HEK293 (cell line): ENCODE data around the gene MVB12B.

Source experiments
- EGR2 ChIP-seq: fragments of 450-650 bp; formaldehyde crosslinking; IDR thresholded peaks from 2 replicates; pipeline ENCODE4 v1.5.1; 2016; ENCODE audit warnings: low read depth, missing biosample characterization, missing genetic modification characterization
- ZNF138 ChIP-seq: fragments of 450-650 bp; formaldehyde crosslinking; IDR thresholded peaks from 2 replicates; pipeline ENCODE4 v1.5.1; 2016; ENCODE audit warnings: missing biosample characterization, missing genetic modification characterization, borderline replicate concordance
- ZNF2 ChIP-seq: fragments of 450-650 bp; formaldehyde crosslinking; IDR thresholded peaks from 2 replicates; pipeline ENCODE4 v1.5.1; 2016; ENCODE audit warnings: missing biosample characterization, missing genetic modification characterization
- ZNF266 ChIP-seq: fragments of 450-650 bp; formaldehyde crosslinking; IDR thresholded peaks from 2 replicates; pipeline ENCODE4 v1.5.1; 2016; ENCODE audit warnings: missing biosample characterization, missing genetic modification characterization, low read depth
- ZNF274 ChIP-seq, 2 experiments: fragments of 200-500 bp in 1 of 2; fragments of 450-650 bp in 1 of 2; sonication (Bioruptor generic) in 1 of 2; formaldehyde crosslinking in 1 of 2; IDR thresholded peaks; 2 replicates each; pipeline versions ENCODE4 v1.5.1 to v1.6.1; 2014 to 2016; ENCODE audit warnings: borderline replicate concordance in 1 of 2, inconsistent platforms in 1 of 2, low read length in 1 of 2, missing biosample characterization in 1 of 2, missing genetic modification characterization in 1 of 2
- ZNF48 ChIP-seq: fragments of 450-650 bp; formaldehyde crosslinking; IDR thresholded peaks from 2 replicates; pipeline ENCODE4 v1.5.1; 2016; ENCODE audit warnings: missing biosample characterization, missing genetic modification characterization
- ZNF510 ChIP-seq: fragments of 450-650 bp; formaldehyde crosslinking; IDR thresholded peaks from 2 replicates; pipeline ENCODE4 v1.5.1; 2018; ENCODE audit warnings: mild to moderate bottlenecking, missing genetic modification characterization, missing biosample characterization; ENCODE audit not compliant: insufficient replicate concordance
- ZNF561 ChIP-seq: fragments of 450-650 bp; IDR thresholded peaks from 2 replicates; pipeline ENCODE4 v1.5.1; 2018; ENCODE audit warnings: missing biosample characterization, missing genetic modification characterization, borderline replicate concordance
- ZNF777 ChIP-seq: fragments of 450-650 bp; formaldehyde crosslinking; IDR thresholded peaks from 2 replicates; pipeline ENCODE4 v1.5.1; 2017; ENCODE audit warnings: missing biosample characterization, missing genetic modification characterization, borderline replicate concordance
- TF ChIP-seq, protein P1 (sequence below): sonication (generic); formaldehyde crosslinking; IDR thresholded peaks from 2 replicates; pipeline ENCODE4 v1.8.1; 2022; ENCODE audit warnings: mild to moderate bottlenecking, moderate library complexity, missing genetic modification reagents
- TF ChIP-seq, protein P2 (sequence below): fragments of 450-650 bp; formaldehyde crosslinking; IDR thresholded peaks from 2 replicates; pipeline ENCODE4 v1.5.1; 2016; ENCODE audit warnings: missing biosample characterization, missing genetic modification characterization
- TF ChIP-seq, protein P3 (sequence below): fragments of 450-650 bp; formaldehyde crosslinking; IDR thresholded peaks from 2 replicates; pipeline ENCODE4 v1.5.1; 2017; ENCODE audit warnings: missing biosample characterization, mild to moderate bottlenecking, missing genetic modification characterization, moderate library complexity
- TF ChIP-seq, protein P4 (sequence below): fragments of 450-650 bp; formaldehyde crosslinking; IDR thresholded peaks from 2 replicates; pipeline ENCODE4 v1.5.1; 2017; ENCODE audit warnings: missing biosample characterization, missing genetic modification characterization

DNA sequence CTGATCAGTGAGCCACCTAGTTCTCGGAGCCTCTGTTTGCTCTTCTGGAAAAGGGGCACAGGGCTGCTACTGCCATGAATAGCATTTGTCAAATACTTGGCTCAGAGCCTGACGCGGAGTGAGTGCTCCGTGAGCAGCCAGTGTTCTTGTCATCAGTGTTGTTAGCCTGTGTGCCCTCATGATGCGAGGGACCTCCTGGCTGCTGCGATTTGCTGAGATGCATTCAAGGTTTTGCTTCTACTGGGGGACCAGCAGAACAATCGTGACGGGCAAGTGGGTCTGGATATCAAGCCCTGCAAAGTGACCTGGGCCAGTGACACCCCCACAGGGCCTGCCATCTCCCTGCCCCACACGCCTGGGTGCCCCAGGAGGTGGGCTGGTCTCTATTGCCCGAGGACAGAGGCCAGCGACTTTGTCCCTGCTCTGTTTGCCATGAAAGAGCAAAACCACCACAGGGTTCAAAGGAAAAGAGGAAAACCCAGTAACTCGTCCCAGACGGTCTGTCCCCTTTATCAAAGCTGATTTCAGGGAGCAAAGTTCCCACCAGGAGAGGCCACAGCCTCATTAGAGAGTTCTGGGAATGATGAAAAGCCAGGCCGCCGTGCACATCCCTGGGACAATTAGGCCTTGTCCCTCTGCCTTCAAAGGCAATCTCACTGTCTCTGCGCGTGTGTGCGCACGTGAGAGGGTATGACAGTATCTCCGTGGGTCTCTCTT lies 200.6 kb downstream of the MVB12B start:
- TF ChIP-seq, protein P1, sequence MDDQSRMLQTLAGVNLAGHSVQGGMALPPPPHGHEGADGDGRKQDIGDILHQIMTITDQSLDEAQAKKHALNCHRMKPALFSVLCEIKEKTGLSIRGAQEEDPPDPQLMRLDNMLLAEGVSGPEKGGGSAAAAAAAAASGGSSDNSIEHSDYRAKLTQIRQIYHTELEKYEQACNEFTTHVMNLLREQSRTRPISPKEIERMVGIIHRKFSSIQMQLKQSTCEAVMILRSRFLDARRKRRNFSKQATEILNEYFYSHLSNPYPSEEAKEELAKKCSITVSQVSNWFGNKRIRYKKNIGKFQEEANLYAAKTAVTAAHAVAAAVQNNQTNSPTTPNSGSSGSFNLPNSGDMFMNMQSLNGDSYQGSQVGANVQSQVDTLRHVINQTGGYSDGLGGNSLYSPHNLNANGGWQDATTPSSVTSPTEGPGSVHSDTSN (CRISPR knock-in tag): no peak
- TF ChIP-seq ZNF777: no peak
- TF ChIP-seq, protein P2, sequence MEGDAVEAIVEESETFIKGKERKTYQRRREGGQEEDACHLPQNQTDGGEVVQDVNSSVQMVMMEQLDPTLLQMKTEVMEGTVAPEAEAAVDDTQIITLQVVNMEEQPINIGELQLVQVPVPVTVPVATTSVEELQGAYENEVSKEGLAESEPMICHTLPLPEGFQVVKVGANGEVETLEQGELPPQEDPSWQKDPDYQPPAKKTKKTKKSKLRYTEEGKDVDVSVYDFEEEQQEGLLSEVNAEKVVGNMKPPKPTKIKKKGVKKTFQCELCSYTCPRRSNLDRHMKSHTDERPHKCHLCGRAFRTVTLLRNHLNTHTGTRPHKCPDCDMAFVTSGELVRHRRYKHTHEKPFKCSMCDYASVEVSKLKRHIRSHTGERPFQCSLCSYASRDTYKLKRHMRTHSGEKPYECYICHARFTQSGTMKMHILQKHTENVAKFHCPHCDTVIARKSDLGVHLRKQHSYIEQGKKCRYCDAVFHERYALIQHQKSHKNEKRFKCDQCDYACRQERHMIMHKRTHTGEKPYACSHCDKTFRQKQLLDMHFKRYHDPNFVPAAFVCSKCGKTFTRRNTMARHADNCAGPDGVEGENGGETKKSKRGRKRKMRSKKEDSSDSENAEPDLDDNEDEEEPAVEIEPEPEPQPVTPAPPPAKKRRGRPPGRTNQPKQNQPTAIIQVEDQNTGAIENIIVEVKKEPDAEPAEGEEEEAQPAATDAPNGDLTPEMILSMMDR (tag by site-specific recombination): no peak
- no peak for TF ChIP-seq ZNF510 (tag by site-specific recombination)
- TF ChIP-seq ZNF274 (IDR thresholded peaks at IDR 0.05; ENCODE audit: low read length): no peak
- TF ChIP-seq ZNF274 (tag by site-specific recombination; IDR thresholded peaks at IDR 0.05; ENCODE audit: borderline replicate concordance): no peak
- no peak for TF ChIP-seq ZNF2
- no peak for TF ChIP-seq ZNF561 (tag by site-specific recombination)
- no peak for TF ChIP-seq ZNF138
- no peak for TF ChIP-seq ZNF266 (tag by site-specific recombination)
- TF ChIP-seq, protein P3, sequence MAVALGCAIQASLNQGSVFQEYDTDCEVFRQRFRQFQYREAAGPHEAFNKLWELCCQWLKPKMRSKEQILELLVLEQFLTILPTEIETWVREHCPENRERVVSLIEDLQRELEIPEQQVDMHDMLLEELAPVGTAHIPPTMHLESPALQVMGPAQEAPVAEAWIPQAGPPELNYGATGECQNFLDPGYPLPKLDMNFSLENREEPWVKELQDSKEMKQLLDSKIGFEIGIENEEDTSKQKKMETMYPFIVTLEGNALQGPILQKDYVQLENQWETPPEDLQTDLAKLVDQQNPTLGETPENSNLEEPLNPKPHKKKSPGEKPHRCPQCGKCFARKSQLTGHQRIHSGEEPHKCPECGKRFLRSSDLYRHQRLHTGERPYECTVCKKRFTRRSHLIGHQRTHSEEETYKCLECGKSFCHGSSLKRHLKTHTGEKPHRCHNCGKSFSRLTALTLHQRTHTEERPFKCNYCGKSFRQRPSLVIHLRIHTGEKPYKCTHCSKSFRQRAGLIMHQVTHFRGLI (tag by site-specific recombination): no peak
- TF ChIP-seq, protein P4, sequence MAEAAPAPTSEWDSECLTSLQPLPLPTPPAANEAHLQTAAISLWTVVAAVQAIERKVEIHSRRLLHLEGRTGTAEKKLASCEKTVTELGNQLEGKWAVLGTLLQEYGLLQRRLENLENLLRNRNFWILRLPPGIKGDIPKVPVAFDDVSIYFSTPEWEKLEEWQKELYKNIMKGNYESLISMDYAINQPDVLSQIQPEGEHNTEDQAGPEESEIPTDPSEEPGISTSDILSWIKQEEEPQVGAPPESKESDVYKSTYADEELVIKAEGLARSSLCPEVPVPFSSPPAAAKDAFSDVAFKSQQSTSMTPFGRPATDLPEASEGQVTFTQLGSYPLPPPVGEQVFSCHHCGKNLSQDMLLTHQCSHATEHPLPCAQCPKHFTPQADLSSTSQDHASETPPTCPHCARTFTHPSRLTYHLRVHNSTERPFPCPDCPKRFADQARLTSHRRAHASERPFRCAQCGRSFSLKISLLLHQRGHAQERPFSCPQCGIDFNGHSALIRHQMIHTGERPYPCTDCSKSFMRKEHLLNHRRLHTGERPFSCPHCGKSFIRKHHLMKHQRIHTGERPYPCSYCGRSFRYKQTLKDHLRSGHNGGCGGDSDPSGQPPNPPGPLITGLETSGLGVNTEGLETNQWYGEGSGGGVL: no peak
- TF ChIP-seq EGR2 (tag by site-specific recombination): no peak
- TF ChIP-seq ZNF48 (tag by site-specific recombination): no peak
